ENCODE measurements around the gene CABP7. TPM values are rescaled to one million over a fixed set of nuclear protein-coding genes. Genes with fewer than 3 reads are reported as not detected.
A peak's percentile ranks its signal among the peaks of the same experiment; 100 is the strongest.

Gene CABP7
- total RNA-seq, 1 donor from 2014 or later: not detected

DNA sequence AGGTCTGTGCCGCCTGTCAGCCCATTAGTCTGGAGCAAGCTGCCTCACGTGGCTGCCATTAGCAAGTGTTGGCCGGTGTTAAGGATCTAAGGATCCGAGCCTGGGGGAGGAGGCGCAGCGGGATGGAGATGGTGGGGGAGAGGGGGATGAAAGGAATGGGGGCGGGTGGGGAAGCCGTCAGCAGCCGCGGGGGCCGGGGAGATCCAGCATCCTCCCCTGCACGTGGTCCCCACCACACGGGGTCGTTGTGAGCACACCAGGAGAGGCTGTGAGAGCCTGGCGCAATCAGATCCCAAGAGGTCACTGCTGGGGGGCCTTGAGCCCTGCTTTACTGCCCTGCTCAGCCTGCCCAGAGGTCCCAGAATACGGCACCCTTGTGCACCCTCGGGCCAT lies 7.3 kb downstream of the CABP7 start:
- no peak overlapping the region for H3K4me3 Mint-ChIP-seq (ENCODE audit: unreplicated experiment)
- no peaks in the 10 kb centered on the region for H3K9me3 Mint-ChIP-seq (ENCODE audit: unreplicated experiment)
- no peak for DNase-seq (ENCODE audit: extremely low spot score, unreplicated experiment)
- peaks cover 7% of the 10 kb centered on the region for H3K27me3 Mint-ChIP-seq (ENCODE audit: unreplicated experiment)
- no peak overlapping the region for H3K27ac Mint-ChIP-seq (ENCODE audit: unreplicated experiment)
- TF ChIP-seq, protein P1, sequence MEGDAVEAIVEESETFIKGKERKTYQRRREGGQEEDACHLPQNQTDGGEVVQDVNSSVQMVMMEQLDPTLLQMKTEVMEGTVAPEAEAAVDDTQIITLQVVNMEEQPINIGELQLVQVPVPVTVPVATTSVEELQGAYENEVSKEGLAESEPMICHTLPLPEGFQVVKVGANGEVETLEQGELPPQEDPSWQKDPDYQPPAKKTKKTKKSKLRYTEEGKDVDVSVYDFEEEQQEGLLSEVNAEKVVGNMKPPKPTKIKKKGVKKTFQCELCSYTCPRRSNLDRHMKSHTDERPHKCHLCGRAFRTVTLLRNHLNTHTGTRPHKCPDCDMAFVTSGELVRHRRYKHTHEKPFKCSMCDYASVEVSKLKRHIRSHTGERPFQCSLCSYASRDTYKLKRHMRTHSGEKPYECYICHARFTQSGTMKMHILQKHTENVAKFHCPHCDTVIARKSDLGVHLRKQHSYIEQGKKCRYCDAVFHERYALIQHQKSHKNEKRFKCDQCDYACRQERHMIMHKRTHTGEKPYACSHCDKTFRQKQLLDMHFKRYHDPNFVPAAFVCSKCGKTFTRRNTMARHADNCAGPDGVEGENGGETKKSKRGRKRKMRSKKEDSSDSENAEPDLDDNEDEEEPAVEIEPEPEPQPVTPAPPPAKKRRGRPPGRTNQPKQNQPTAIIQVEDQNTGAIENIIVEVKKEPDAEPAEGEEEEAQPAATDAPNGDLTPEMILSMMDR (IDR thresholded peaks at IDR 0.05): peak; percentile 51
- H3K36me3 Mint-ChIP-seq (ENCODE audit: unreplicated experiment): peaks cover 6% of the 10 kb centered on the region
- no peaks in the 10 kb centered on the region for H3K4me1 Mint-ChIP-seq (ENCODE audit: unreplicated experiment)

DNA sequence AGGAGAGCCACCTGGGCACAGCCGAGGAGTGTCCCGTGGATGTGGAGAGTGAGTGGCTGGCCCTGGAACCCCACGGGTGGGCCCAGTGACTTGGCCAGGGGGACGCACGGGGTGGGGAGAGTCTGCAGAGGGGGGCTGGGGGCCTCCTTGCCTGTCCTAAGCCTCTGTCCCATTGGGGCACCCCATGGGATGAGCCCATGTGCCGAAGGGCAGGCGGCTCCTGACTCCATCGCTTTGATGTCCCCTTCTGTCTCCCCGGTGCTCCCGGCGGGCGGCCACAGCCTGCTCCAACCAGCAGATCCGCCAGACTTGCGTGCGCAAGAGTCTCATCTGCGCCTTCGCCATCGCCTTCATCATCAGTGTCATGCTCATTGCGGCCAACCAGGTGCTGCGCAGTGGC lies 9.4 kb downstream of the CABP7 start:
- no peak overlapping the region for H3K4me3 Mint-ChIP-seq (ENCODE audit: unreplicated experiment)
- H3K27ac Mint-ChIP-seq (ENCODE audit: unreplicated experiment): no peak overlapping the region
- H3K27me3 Mint-ChIP-seq (ENCODE audit: unreplicated experiment): peaks cover 4% of the 10 kb centered on the region
- H3K9me3 Mint-ChIP-seq (ENCODE audit: unreplicated experiment): no peaks in the 10 kb centered on the region
- TF ChIP-seq, protein P1 (IDR thresholded peaks at IDR 0.05): no peak
- no peaks in the 10 kb centered on the region for H3K4me1 Mint-ChIP-seq (ENCODE audit: unreplicated experiment)
- peaks cover 6% of the 10 kb centered on the region for H3K36me3 Mint-ChIP-seq (ENCODE audit: unreplicated experiment)
- DNase-seq (ENCODE audit: extremely low spot score, unreplicated experiment): no peak

DNA sequence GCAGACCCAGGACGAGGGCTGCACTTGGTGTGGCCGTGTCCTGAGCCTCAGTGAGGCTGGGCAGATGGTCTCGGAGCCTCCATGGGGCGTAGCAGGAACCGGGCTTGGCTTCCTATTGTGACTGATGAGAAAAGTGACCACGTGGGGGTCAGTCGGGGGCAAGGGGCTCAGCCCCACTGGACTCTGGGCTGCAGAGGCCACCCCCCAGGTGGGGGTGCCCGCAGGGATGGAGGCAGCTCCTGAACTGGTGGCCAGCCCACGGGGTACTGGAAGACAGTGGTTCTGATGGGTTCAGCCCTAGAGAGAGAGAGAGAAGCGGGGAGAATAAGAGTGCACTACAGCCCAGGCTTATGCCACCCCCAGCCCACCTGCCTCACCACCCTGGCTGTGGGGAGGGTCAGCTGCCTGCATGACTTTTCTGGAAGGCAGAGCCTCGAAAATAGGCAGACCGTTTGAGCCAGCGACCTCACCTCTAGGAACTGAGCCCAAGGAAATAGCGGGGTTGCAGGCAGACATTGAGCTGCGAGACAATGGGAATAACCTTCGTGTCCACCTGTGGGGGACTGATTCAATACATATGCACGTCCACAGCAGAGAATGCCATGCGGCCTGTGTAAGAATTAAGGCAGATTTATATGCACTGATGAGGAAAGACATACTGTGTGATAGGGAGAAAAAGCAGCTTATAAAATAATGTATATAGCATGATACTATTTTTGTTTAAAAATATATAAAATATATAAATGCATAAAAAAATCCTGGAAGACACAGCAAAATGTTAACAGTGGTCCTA lies 11.5 kb downstream of the CABP7 start:
- Mint-ChIP-seq H3K9me3 (ENCODE audit: unreplicated experiment) (no peaks in the 10 kb centered on the region), H3K27ac (ENCODE audit: unreplicated experiment) (no peak overlapping the region), H3K4me1 (ENCODE audit: unreplicated experiment) (no peaks in the 10 kb centered on the region), H3K36me3 (ENCODE audit: unreplicated experiment) (peaks cover 8% of the 10 kb centered on the region), H3K27me3 (ENCODE audit: unreplicated experiment) (no peaks in the 10 kb centered on the region), H3K4me3 (ENCODE audit: unreplicated experiment) (no peak overlapping the region)
- TF ChIP-seq, protein P1 (IDR thresholded peaks at IDR 0.05): no peak
- no peak for DNase-seq (ENCODE audit: extremely low spot score, unreplicated experiment)

DNA sequence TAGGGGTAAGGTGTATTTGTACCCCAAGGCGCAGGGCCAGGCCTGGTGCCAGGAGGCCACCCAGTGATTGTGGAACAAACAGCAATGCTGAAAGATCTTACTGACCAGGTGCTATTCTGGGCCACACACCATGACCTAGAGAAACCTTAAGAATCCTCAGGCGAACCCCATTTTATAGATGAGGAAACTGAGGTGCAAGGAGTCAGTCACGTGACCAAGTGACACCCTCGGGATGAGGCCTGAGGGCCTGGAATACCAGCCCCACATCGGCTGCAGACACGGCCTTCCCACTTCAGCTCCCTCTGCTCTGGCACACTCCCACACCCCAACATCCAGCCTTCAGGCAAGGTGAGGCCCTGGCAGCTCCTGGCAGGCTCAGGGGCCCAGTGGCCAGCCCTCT lies 13.1 kb downstream of the CABP7 start:
- no peak for DNase-seq (ENCODE audit: extremely low spot score, unreplicated experiment)
- Mint-ChIP-seq H3K27me3 (ENCODE audit: unreplicated experiment) (no peaks in the 10 kb centered on the region), H3K36me3 (ENCODE audit: unreplicated experiment) (peaks cover 10% of the 10 kb centered on the region), H3K9me3 (ENCODE audit: unreplicated experiment) (no peaks in the 10 kb centered on the region), H3K4me3 (ENCODE audit: unreplicated experiment) (no peak overlapping the region), H3K27ac (ENCODE audit: unreplicated experiment) (no peak overlapping the region), H3K4me1 (ENCODE audit: unreplicated experiment) (no peaks in the 10 kb centered on the region)
- TF ChIP-seq, protein P1 (IDR thresholded peaks at IDR 0.05): no peak

DNA sequence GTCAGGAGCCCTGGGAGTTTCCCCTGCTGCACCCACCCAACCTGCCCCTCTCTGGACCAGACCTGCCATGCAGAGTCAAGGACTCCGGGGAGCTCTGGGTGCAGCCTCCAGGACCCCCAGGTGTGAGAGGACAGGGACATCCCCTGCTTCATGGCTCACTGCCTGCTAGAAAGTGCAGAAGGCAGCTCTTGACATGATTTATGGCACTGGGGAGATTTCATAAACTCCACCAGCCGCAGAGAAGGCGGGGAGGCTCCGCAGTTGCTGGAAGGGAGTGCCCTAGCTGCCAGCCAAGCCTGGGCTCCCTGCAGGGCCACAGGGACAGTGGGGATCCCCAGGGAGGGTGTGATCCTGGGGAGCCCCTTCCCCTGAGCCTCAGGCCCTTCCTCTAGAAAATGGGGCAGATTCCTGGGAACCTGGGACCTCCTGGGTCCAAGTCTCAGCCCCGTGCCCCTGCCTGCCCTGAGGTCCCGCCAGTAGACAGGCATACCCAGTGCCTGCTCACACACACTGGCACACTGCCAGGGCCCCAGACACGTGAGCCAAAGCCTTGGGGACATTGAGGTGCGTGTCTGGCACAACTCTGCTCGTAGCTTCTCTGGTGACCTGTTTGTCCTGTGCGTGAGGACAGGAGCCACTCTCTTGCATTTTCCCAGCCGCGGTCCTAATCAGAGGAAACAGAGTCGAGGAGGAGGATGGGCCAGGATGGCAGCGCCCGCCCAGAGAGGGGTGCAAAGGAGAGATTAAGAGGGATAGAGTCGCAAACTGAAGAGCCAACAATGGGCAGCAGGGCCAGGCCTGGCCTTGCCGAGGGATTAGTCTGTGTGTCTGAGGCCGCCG lies 13.8 kb downstream of the CABP7 start:
- Mint-ChIP-seq H3K36me3 (ENCODE audit: unreplicated experiment) (peaks cover 11% of the 10 kb centered on the region), H3K4me3 (ENCODE audit: unreplicated experiment) (no peak overlapping the region), H3K9me3 (ENCODE audit: unreplicated experiment) (no peaks in the 10 kb centered on the region), H3K4me1 (ENCODE audit: unreplicated experiment) (no peaks in the 10 kb centered on the region), H3K27ac (ENCODE audit: unreplicated experiment) (no peak overlapping the region), H3K27me3 (ENCODE audit: unreplicated experiment) (no peaks in the 10 kb centered on the region)
- TF ChIP-seq, protein P1 (IDR thresholded peaks at IDR 0.05): no peak
- no peak for DNase-seq (ENCODE audit: extremely low spot score, unreplicated experiment)
